KMS-11 (cell line): Measurements from ENCODE around the gene SLC22A4.
A peak's percentile ranks its signal among the peaks of the same experiment; 100 is the strongest.

Experiments used
- H2AFZ ChIP-seq: fragments of 200-600 bp; sonication (generic); 2 replicates; pipeline ENCODE4 v1.6.1; 2016; ENCODE audit warnings: antibody characterized with exemption, mixed run types, low read depth
- H3K27ac ChIP-seq: fragments of 200-600 bp; sonication (generic); 2 replicates; pipeline ENCODE4 v1.6.1; 2016; ENCODE audit warnings: mild to moderate bottlenecking, mixed run types
- H3K27me3 ChIP-seq: fragments of 200-600 bp; sonication (generic); 2 replicates; pipeline ENCODE4 v1.6.1; 2017; ENCODE audit warnings: mild to moderate bottlenecking, low read depth, mixed run types, moderate library complexity; ENCODE audit not compliant: insufficient read depth
- H3K36me3 ChIP-seq: fragments of 200-600 bp; sonication (generic); 2 replicates; pipeline ENCODE4 v1.6.1; 2017; ENCODE audit warnings: mild to moderate bottlenecking, mixed run types; ENCODE audit not compliant: insufficient read depth
- H3K4me1 ChIP-seq: fragments of 200-600 bp; sonication (generic); 2 replicates; pipeline ENCODE4 v1.6.1; 2016; ENCODE audit warnings: mild to moderate bottlenecking, low read depth, mixed run types; ENCODE audit not compliant: poor library complexity, severe bottlenecking
- H3K4me2 ChIP-seq: fragments of 200-600 bp; sonication (generic); 2 replicates; pipeline ENCODE4 v1.7.0; 2016; ENCODE audit warnings: mild to moderate bottlenecking, mixed run types
- H3K4me3 ChIP-seq: fragments of 200-600 bp; sonication (generic); IDR thresholded peaks from 2 replicates; pipeline ENCODE4 v1.6.1; 2017; ENCODE audit warnings: low read depth, low read length, mixed read lengths; ENCODE audit not compliant: insufficient read depth
- H3K79me2 ChIP-seq: fragments of 200-600 bp; sonication (generic); 2 replicates; pipeline ENCODE4 v1.6.1; 2016; ENCODE audit warnings: low read depth, mixed run types; ENCODE audit not compliant: insufficient read depth
- H3K9ac ChIP-seq: fragments of 200-600 bp; sonication (generic); 2 replicates; pipeline ENCODE4 v1.6.1; 2016; ENCODE audit warnings: mild to moderate bottlenecking, mixed run types
- H4K20me1 ChIP-seq: fragments of 200-600 bp; sonication (generic); 2 replicates; pipeline ENCODE4 v1.6.1; 2016; ENCODE audit warnings: mild to moderate bottlenecking, mixed run types; ENCODE audit not compliant: insufficient read depth
- TF ChIP-seq, protein P1 (sequence below): fragments of 200-600 bp; sonication (generic); conservative IDR thresholded peaks from 2 replicates; pipeline ENCODE4 v1.6.1; 2017; ENCODE audit warnings: low read depth, mild to moderate bottlenecking, antibody characterized with exemption, low read length, moderate library complexity, mixed read lengths

Gene SLC22A4

GRCh38 chr5:132371603-132371994 is 77.4 kb downstream of the SLC22A4 start:
- Histone ChIP-seq H3K27ac (no peak overlapping the region), H3K27me3 (no peaks in the 10 kb centered on the region), H3K9ac (no peak overlapping the region), H3K36me3 (no peaks in the 10 kb centered on the region), H3K4me3 (no peak overlapping the region), H3K4me2 (no peak overlapping the region; the same call in 1 of the 2 replicates), H2AFZ (no peak overlapping the region), H3K79me2 (no peaks in the 10 kb centered on the region), H3K4me1 (peaks cover 32% of the 10 kb centered on the region), H4K20me1 (no peaks in the 10 kb centered on the region)
- TF ChIP-seq, protein P1, sequence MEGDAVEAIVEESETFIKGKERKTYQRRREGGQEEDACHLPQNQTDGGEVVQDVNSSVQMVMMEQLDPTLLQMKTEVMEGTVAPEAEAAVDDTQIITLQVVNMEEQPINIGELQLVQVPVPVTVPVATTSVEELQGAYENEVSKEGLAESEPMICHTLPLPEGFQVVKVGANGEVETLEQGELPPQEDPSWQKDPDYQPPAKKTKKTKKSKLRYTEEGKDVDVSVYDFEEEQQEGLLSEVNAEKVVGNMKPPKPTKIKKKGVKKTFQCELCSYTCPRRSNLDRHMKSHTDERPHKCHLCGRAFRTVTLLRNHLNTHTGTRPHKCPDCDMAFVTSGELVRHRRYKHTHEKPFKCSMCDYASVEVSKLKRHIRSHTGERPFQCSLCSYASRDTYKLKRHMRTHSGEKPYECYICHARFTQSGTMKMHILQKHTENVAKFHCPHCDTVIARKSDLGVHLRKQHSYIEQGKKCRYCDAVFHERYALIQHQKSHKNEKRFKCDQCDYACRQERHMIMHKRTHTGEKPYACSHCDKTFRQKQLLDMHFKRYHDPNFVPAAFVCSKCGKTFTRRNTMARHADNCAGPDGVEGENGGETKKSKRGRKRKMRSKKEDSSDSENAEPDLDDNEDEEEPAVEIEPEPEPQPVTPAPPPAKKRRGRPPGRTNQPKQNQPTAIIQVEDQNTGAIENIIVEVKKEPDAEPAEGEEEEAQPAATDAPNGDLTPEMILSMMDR: no peak

DNA sequence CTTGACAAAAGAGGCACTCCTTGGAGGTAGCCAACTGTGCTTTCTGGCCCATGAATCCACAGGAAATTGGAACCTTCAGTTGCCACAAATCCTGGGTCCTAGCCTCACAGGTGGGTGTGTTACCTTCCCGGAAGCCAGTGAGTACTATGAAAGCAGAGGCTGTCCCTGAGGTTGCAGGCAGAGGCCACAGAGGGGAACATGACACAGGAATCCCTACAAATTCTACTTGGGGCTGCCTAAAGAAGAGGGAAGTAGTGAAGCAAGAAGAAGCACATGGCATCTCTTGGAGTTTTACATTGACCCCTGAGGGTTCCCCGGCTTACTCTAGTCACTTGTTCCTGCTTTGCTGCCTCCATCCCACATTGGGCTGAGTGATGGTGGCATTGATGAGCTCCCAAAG is 77.9 kb downstream of the SLC22A4 start:
- Histone ChIP-seq H2AFZ (no peak overlapping the region), H3K9ac (no peak overlapping the region), H3K27me3 (no peaks in the 10 kb centered on the region), H3K4me3 (no peak overlapping the region), H4K20me1 (no peaks in the 10 kb centered on the region), H3K36me3 (no peaks in the 10 kb centered on the region), H3K4me1 (peaks cover 32% of the 10 kb centered on the region), H3K4me2 (peak overlapping the region; percentile 6; the same call in 1 of the 2 replicates), H3K79me2 (no peaks in the 10 kb centered on the region), H3K27ac (no peak overlapping the region)
- TF ChIP-seq, protein P1: no peak

DNA sequence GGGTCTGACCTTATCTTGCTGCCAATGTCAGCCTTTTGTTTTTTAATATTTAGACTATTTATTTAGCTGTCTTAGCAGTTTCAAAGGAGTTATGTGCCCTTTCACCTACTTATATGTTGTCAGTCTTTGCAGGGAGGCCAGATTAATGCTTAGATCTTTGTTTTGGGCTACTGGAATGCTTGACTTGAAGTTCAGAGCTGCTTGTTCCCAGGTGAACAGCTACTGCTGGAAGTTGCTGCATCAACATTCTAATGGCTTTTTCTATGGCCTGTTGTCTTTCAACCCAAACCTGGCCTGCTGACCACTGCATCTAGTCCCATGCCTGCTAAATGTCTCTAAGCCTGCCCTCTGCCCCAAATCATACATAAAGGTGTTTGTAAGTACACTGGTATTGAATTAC is 78.3 kb downstream of the SLC22A4 start:
- Histone ChIP-seq H3K9ac (no peak overlapping the region), H3K79me2 (no peaks in the 10 kb centered on the region), H2AFZ (no peak overlapping the region), H4K20me1 (no peaks in the 10 kb centered on the region), H3K4me1 (peaks cover 32% of the 10 kb centered on the region), H3K4me2 (peak overlapping the region; percentile 6; the same call in 1 of the 2 replicates), H3K27me3 (no peaks in the 10 kb centered on the region), H3K36me3 (no peaks in the 10 kb centered on the region), H3K4me3 (no peak overlapping the region), H3K27ac (no peak overlapping the region)
- TF ChIP-seq, protein P1: no peak

- Histone ChIP-seq H4K20me1 (no peaks in the 10 kb centered on the region), H3K4me1 (peaks cover 19% of the 10 kb centered on the region), H3K9ac (no peak overlapping the region), H3K4me3 (no peak overlapping the region), H3K79me2 (no peaks in the 10 kb centered on the region), H2AFZ (no peak overlapping the region), H3K36me3 (no peaks in the 10 kb centered on the region), H3K27ac (no peak overlapping the region), H3K27me3 (no peaks in the 10 kb centered on the region), H3K4me2 (no peak overlapping the region)
- TF ChIP-seq, protein P1: no peak
Measured at GRCh38 chr5:132375957-132376356, 81.8 kb downstream of the SLC22A4 start.
